Osteoblast (primary cell): Measurements from ENCODE around the gene ZNF32. TPM values are rescaled to one million over a fixed set of nuclear protein-coding genes. Genes with fewer than 3 reads are reported as not detected.

ENCODE experiments used
- DNase-seq: peaks from one replicate; pipeline ENCODE4 v3.0.0; 2011; ENCODE audit warnings: low spot score, mixed read lengths; ENCODE audit not compliant: insufficient read length; ENCODE audit errors: missing footprints
- H2AFZ ChIP-seq: 2 replicates; pipeline ENCODE4 v1.6.0; 2011; ENCODE audit warnings: mild to moderate bottlenecking, low read length
- H3K27ac ChIP-seq: 2 replicates; pipeline ENCODE4 v1.5.1; 2011; ENCODE audit warnings: mild to moderate bottlenecking, low read depth, low read length, moderate library complexity
- H3K27me3 ChIP-seq: 2 replicates; pipeline ENCODE4 v1.6.0; 2012; ENCODE audit warnings: mild to moderate bottlenecking, control low read depth, inconsistent platforms, low read length, moderate library complexity; ENCODE audit not compliant: insufficient read depth
- H3K36me3 ChIP-seq: 2 replicates; pipeline ENCODE4 v1.5.1; 2011; ENCODE audit warnings: mild to moderate bottlenecking, low read length, control low read depth, moderate library complexity; ENCODE audit not compliant: insufficient read depth
- H3K4me1 ChIP-seq: 2 replicates; pipeline ENCODE4 v1.5.1; 2011; ENCODE audit warnings: mild to moderate bottlenecking, low read length, control low read depth, moderate library complexity; ENCODE audit not compliant: insufficient read depth
- H3K4me2 ChIP-seq: 2 replicates; pipeline ENCODE4 v1.6.0; 2011; ENCODE audit warnings: mild to moderate bottlenecking, low read length; ENCODE audit not compliant: insufficient read depth
- H3K4me3 ChIP-seq: fragments of 200-600 bp; sonication (generic); 3 replicates; pipeline ENCODE4 v1.5.1; 2012; ENCODE audit warnings: mild to moderate bottlenecking, low read length, inconsistent platforms; ENCODE audit not compliant: insufficient read depth
- H3K79me2 ChIP-seq: 2 replicates; pipeline ENCODE4 v1.6.0; 2012; ENCODE audit warnings: mild to moderate bottlenecking, low read length, control low read depth, inconsistent platforms; ENCODE audit not compliant: insufficient read depth
- H3K9me3 ChIP-seq: 2 replicates; pipeline ENCODE4 v1.5.1; 2011; ENCODE audit warnings: low read depth, low read length, control low read depth
- H4K20me1 ChIP-seq: 2 replicates; pipeline ENCODE4 v1.6.0; 2012; ENCODE audit warnings: mild to moderate bottlenecking, low read length, control low read depth; ENCODE audit not compliant: insufficient read depth
- CTCF ChIP-seq: IDR thresholded peaks from 2 replicates; pipeline ENCODE4 v1.5.1; 2011; ENCODE audit warnings: mild to moderate bottlenecking, low read depth, low read length, moderate library complexity; ENCODE audit errors: extremely low read depth
- total RNA-seq: library from RNA; depleted of rRNA; stranded (reverse); fragments of >200 nt; gene quantifications from 2 replicates; pipeline ENCODE4 v1.2.3, GENCODE V29; 2012

ZNF32 gene
- total RNA-seq, 1 donor = 34.7 TPM

GRCh38 chr10:43676901-43677300, 28.2 kb upstream of the ZNF32 start:
- no peaks in the 10 kb centered on the region for H3K36me3 ChIP-seq
- TF ChIP-seq CTCF = no peak
- H3K4me1 ChIP-seq = peaks cover 8% of the 10 kb centered on the region
- no peaks in the 10 kb centered on the region for H4K20me1 ChIP-seq
- H3K4me3 ChIP-seq = no peak overlapping the region
- no peak for DNase-seq
- no peak overlapping the region for H3K27ac ChIP-seq
- H3K9me3 ChIP-seq = peaks cover 2% of the 10 kb centered on the region
- no peak overlapping the region for H3K4me2 ChIP-seq
- H3K27me3 ChIP-seq = no peaks in the 10 kb centered on the region
- H2AFZ ChIP-seq = no peak overlapping the region
- no peaks in the 10 kb centered on the region for H3K79me2 ChIP-seq

GRCh38 chr10:43676331-43676730, 27.6 kb upstream of the ZNF32 start:
- Histone ChIP-seq H4K20me1 (no peaks in the 10 kb centered on the region), H2AFZ (no peak overlapping the region), H3K79me2 (no peaks in the 10 kb centered on the region), H3K36me3 (no peaks in the 10 kb centered on the region), H3K27ac (no peak overlapping the region), H3K27me3 (no peaks in the 10 kb centered on the region), H3K9me3 (peaks cover 2% of the 10 kb centered on the region), H3K4me1 (peaks cover 14% of the 10 kb centered on the region), H3K4me2 (no peak overlapping the region), H3K4me3 (no peak overlapping the region)
- no peak for DNase-seq
- TF ChIP-seq CTCF = no peak

GRCh38 chr10:43674553-43675210, 26.0 kb upstream of the ZNF32 start:
- H3K27ac ChIP-seq = no peak overlapping the region
- H3K9me3 ChIP-seq = peaks cover 2% of the 10 kb centered on the region
- no peaks in the 10 kb centered on the region for H3K36me3 ChIP-seq
- no peak overlapping the region for H3K4me3 ChIP-seq
- no peaks in the 10 kb centered on the region for H3K27me3 ChIP-seq
- H2AFZ ChIP-seq = no peak overlapping the region
- TF ChIP-seq CTCF = no peak
- no peak overlapping the region for H3K4me2 ChIP-seq
- H4K20me1 ChIP-seq = no peaks in the 10 kb centered on the region
- no peak for DNase-seq
- peaks cover 6% of the 10 kb centered on the region for H3K4me1 ChIP-seq
- no peaks in the 10 kb centered on the region for H3K79me2 ChIP-seq

GRCh38 chr10:43673471-43673870, 24.8 kb upstream of the ZNF32 start:
- H3K27ac ChIP-seq = no peak overlapping the region
- TF ChIP-seq CTCF = no peak
- no peaks in the 10 kb centered on the region for H3K79me2 ChIP-seq
- no peak overlapping the region for H3K4me2 ChIP-seq
- no peaks in the 10 kb centered on the region for H3K27me3 ChIP-seq
- no peaks in the 10 kb centered on the region for H3K36me3 ChIP-seq
- no peak overlapping the region for H2AFZ ChIP-seq
- H3K9me3 ChIP-seq = peaks cover 2% of the 10 kb centered on the region
- no peak overlapping the region for H3K4me3 ChIP-seq
- peaks cover 6% of the 10 kb centered on the region for H3K4me1 ChIP-seq
- DNase-seq = no peak
- no peaks in the 10 kb centered on the region for H4K20me1 ChIP-seq
